KMS-11 (cell line): ENCODE data around the gene TCF12.

Experiments
- H2AFZ ChIP-seq: fragments of 200-600 bp; sonication (generic); 2 replicates; pipeline ENCODE4 v1.6.1; 2016; ENCODE audit warnings: antibody characterized with exemption, mixed run types, low read depth
- H3K27ac ChIP-seq: fragments of 200-600 bp; sonication (generic); 2 replicates; pipeline ENCODE4 v1.6.1; 2016; ENCODE audit warnings: mild to moderate bottlenecking, mixed run types
- H3K27me3 ChIP-seq: fragments of 200-600 bp; sonication (generic); 2 replicates; pipeline ENCODE4 v1.6.1; 2017; ENCODE audit warnings: mild to moderate bottlenecking, low read depth, mixed run types, moderate library complexity; ENCODE audit not compliant: insufficient read depth
- H3K36me3 ChIP-seq: fragments of 200-600 bp; sonication (generic); 2 replicates; pipeline ENCODE4 v1.6.1; 2017; ENCODE audit warnings: mild to moderate bottlenecking, mixed run types; ENCODE audit not compliant: insufficient read depth
- H3K4me1 ChIP-seq: fragments of 200-600 bp; sonication (generic); 2 replicates; pipeline ENCODE4 v1.6.1; 2016; ENCODE audit warnings: mild to moderate bottlenecking, low read depth, mixed run types; ENCODE audit not compliant: poor library complexity, severe bottlenecking
- H3K4me2 ChIP-seq: fragments of 200-600 bp; sonication (generic); 2 replicates; pipeline ENCODE4 v1.7.0; 2016; ENCODE audit warnings: mild to moderate bottlenecking, mixed run types
- H3K4me3 ChIP-seq: fragments of 200-600 bp; sonication (generic); IDR thresholded peaks from 2 replicates; pipeline ENCODE4 v1.6.1; 2017; ENCODE audit warnings: low read depth, low read length, mixed read lengths; ENCODE audit not compliant: insufficient read depth
- H3K79me2 ChIP-seq: fragments of 200-600 bp; sonication (generic); 2 replicates; pipeline ENCODE4 v1.6.1; 2016; ENCODE audit warnings: low read depth, mixed run types; ENCODE audit not compliant: insufficient read depth
- H3K9ac ChIP-seq: fragments of 200-600 bp; sonication (generic); 2 replicates; pipeline ENCODE4 v1.6.1; 2016; ENCODE audit warnings: mild to moderate bottlenecking, mixed run types
- H4K20me1 ChIP-seq: fragments of 200-600 bp; sonication (generic); 2 replicates; pipeline ENCODE4 v1.6.1; 2016; ENCODE audit warnings: mild to moderate bottlenecking, mixed run types; ENCODE audit not compliant: insufficient read depth
- CTCF ChIP-seq: fragments of 200-600 bp; sonication (generic); conservative IDR thresholded peaks from 2 replicates; pipeline ENCODE4 v1.6.1; 2017; ENCODE audit warnings: low read depth, mild to moderate bottlenecking, antibody characterized with exemption, low read length, moderate library complexity, mixed read lengths

TCF12 gene

GRCh38 chr15:57156210-57156884 is 237.9 kb downstream of the TCF12 start:
- Histone ChIP-seq H3K4me2 (no peak overlapping the region), H3K79me2 (no peaks in the 10 kb centered on the region), H2AFZ (no peak overlapping the region), H3K27ac (no peak overlapping the region), H3K27me3 (no peaks in the 10 kb centered on the region), H4K20me1 (no peaks in the 10 kb centered on the region), H3K4me3 (no peak overlapping the region), H3K9ac (no peak overlapping the region), H3K4me1 (no peaks in the 10 kb centered on the region), H3K36me3 (no peaks in the 10 kb centered on the region)
- no peak for TF ChIP-seq CTCF

GRCh38 chr15:57158589-57158988 is 240.1 kb downstream of the TCF12 start:
- Histone ChIP-seq H3K4me2 (no peak overlapping the region), H2AFZ (no peak overlapping the region), H3K79me2 (no peaks in the 10 kb centered on the region), H3K4me3 (no peak overlapping the region), H3K4me1 (no peaks in the 10 kb centered on the region), H3K27me3 (no peaks in the 10 kb centered on the region), H3K9ac (no peak overlapping the region), H3K27ac (no peak overlapping the region), H3K36me3 (no peaks in the 10 kb centered on the region), H4K20me1 (no peaks in the 10 kb centered on the region)
- TF ChIP-seq CTCF: no peak

- no peak for TF ChIP-seq CTCF
- no peak overlapping the region for H3K27ac ChIP-seq
- no peak overlapping the region for H3K9ac ChIP-seq
- H3K4me1 ChIP-seq: no peaks in the 10 kb centered on the region
- no peaks in the 10 kb centered on the region for H4K20me1 ChIP-seq
- H3K27me3 ChIP-seq: no peaks in the 10 kb centered on the region
- H3K36me3 ChIP-seq: no peaks in the 10 kb centered on the region
- H3K4me3 ChIP-seq: no peak overlapping the region
- H3K4me2 ChIP-seq: no peak overlapping the region
- H3K79me2 ChIP-seq: no peaks in the 10 kb centered on the region
- no peak overlapping the region for H2AFZ ChIP-seq
These were observed 240.7 kb downstream of the TCF12 start for GRCh38 chr15:57158997-57159668.

- H2AFZ ChIP-seq: no peak overlapping the region
- no peaks in the 10 kb centered on the region for H3K4me1 ChIP-seq
- H3K4me2 ChIP-seq: no peak overlapping the region
- H3K79me2 ChIP-seq: no peaks in the 10 kb centered on the region
- no peaks in the 10 kb centered on the region for H3K36me3 ChIP-seq
- no peak overlapping the region for H3K9ac ChIP-seq
- no peak for TF ChIP-seq CTCF
- no peak overlapping the region for H3K4me3 ChIP-seq
- H4K20me1 ChIP-seq: no peaks in the 10 kb centered on the region
- no peak overlapping the region for H3K27ac ChIP-seq
- H3K27me3 ChIP-seq: no peaks in the 10 kb centered on the region
These were observed 241.3 kb downstream of the TCF12 start for GRCh38 chr15:57159767-57160166.
